ENCODE measurements around the gene BCL2L1.

The BCL2L1 gene

GRCh38 chr20:31746068-31746878, 23.6 kb upstream of the BCL2L1 start:
- no peak overlapping the region for H3K4me3 ChIP-seq (ENCODE audit: low read length)
- no peak for TF ChIP-seq CTCF (IDR thresholded peaks at IDR 0.05; ENCODE audit: insufficient read depth, low read depth, low read length, missing control alignments)
- no peak for DNase-seq (ENCODE audit: low read depth)

GRCh38 chr20:31740656-31741323, 18.1 kb upstream of the BCL2L1 start:
- TF ChIP-seq CTCF (IDR thresholded peaks at IDR 0.05; ENCODE audit: insufficient read depth, low read depth, low read length, missing control alignments) = no peak
- peak overlapping the region; percentile 64 for H3K4me3 ChIP-seq (ENCODE audit: low read length)
- DNase-seq (ENCODE audit: low read depth) = no peak

- no peak for TF ChIP-seq CTCF (IDR thresholded peaks at IDR 0.05; ENCODE audit: insufficient read depth, low read depth, low read length, missing control alignments)
- DNase-seq (ENCODE audit: low read depth) = peak; percentile 59
- H3K4me3 ChIP-seq (ENCODE audit: low read length) = peak overlapping the region; percentile 64
Observed at GRCh38 chr20:31740208-31740607, 17.5 kb upstream of the BCL2L1 start.

- H3K4me3 ChIP-seq (ENCODE audit: low read length) = peak overlapping the region; percentile 64
- no peak for DNase-seq (ENCODE audit: low read depth)
- TF ChIP-seq CTCF (IDR thresholded peaks at IDR 0.05; ENCODE audit: insufficient read depth, low read depth, low read length, missing control alignments) = no peak
Observed at GRCh38 chr20:31739550-31739977, 16.9 kb upstream of the BCL2L1 start.

- TF ChIP-seq CTCF (IDR thresholded peaks at IDR 0.05; ENCODE audit: insufficient read depth, low read depth, low read length, missing control alignments) = peak; percentile 24
- H3K4me3 ChIP-seq (ENCODE audit: low read length) = peak within 1 kb of the TSS; percentile 64
Observed at GRCh38 chr20:31738729-31739549, 16.3 kb upstream of the BCL2L1 start, which contains the start of gene TPX2. Gene TPX2, plus strand, starts transcription at chr20:31739290. Its CDS starts 18,187 bp downstream, at chr20:31757477.

GRCh38 chr20:31731321-31731717, 8.7 kb upstream of the BCL2L1 start:
- DNase-seq (ENCODE audit: low read depth) = no peak
- TF ChIP-seq CTCF (IDR thresholded peaks at IDR 0.05; ENCODE audit: insufficient read depth, low read depth, low read length, missing control alignments) = no peak
- H3K4me3 ChIP-seq (ENCODE audit: low read length) = no peak overlapping the region

More at GRCh38 chr20:31738729-31739549, 16.3 kb upstream of the BCL2L1 start, which contains the start of gene TPX2:
- peak; percentile 98 for DNase-seq (ENCODE audit: low read depth)

Data from epithelial cell of esophagus (primary cell).